ENCODE results near the gene PKP3. TPM values are rescaled to one million over a fixed set of nuclear protein-coding genes. Genes with fewer than 3 reads are reported as not detected.

Gene PKP3
- polyA plus RNA-seq, 2 of the 4 experiments (the other 2 are of a cell fraction): 12.1 to 25.9 TPM

GRCh38 chr11:406796-407650, 13.0 kb downstream of the PKP3 start (continued):
- TF ChIP-seq RARB (CRISPR knock-in tag; IDR thresholded peaks at IDR 0.05) (no peak), RNF2 (IDR thresholded peaks at IDR 0.05; ENCODE audit: borderline replicate concordance, low read depth) (peak; percentile 63; the same call in 1 of the 2 replicates), HES2 (IDR thresholded peaks at IDR 0.05) (no peak)
- TF ChIP-seq, protein P1, sequence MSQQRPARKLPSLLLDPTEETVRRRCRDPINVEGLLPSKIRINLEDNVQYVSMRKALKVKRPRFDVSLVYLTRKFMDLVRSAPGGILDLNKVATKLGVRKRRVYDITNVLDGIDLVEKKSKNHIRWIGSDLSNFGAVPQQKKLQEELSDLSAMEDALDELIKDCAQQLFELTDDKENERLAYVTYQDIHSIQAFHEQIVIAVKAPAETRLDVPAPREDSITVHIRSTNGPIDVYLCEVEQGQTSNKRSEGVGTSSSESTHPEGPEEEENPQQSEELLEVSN (IDR thresholded peaks at IDR 0.05; ENCODE audit: borderline replicate concordance, low read depth): peak; percentile 84

DNA sequence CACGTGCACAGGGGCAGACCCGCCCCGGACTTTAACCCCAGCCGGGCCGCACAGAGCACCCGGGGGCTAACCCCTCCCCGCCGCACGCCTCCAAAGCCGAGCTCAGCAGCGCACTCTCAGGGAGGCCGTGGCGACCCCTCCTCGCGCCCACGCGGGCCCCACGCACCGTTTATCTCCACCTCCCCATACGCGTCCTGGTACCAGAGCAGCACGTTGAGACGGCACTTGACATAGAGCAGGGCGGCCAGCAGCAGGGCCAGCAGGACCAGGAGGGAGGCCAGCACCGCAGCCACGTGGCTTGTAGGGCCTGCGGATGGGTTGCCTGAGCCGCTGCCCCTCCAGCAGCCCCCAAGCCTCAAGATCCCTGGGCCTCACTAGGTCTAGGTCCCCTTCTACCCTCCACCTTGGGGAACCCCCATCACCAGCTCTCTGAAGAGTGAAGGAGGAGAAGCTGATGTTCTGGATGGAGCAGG, 13.7 kb downstream of the PKP3 start:
- CTCF ChIA-PET: interaction anchor here (0.9 to 9.0 kb wide), 6 partner anchors 9 to 111 kb away, joined by 4 to 112 read pairs (median 8); partner anchors contain the start of gene PTDSS2
- 92% methylated on average over 27 of the region's 28 CpGs for WGBS (ENCODE audit: missing lambda C conversion rate)
- no peak for DNase-seq (ENCODE audit: low read depth in 1 of 2, low spot score in 1 of 2)
- H3K9me3 ChIP-seq: no peaks in the 10 kb centered on the region
- FAIRE-seq: no peak
- peak overlapping the region in 1 of 2 experiments; percentile 74; a peak in 3 of 6 replicates for H3K27ac ChIP-seq
- POLR2A ChIA-PET: interaction anchor here (0.8 to 3.3 kb wide), 9 partner anchors 9 to 200 kb away, joined by 3 to 30 read pairs (median 7); partner anchors contain the start of genes BET1L, PKP3, PTDSS2 and RIC8A
- TF ChIP-seq GATA3 (IDR thresholded peaks at IDR 0.05; ENCODE audit: borderline replicate concordance): no peak
- no peak for TF ChIP-seq NR3C1 (IDR thresholded peaks at IDR 0.05)
- TF ChIP-seq RNF2 (IDR thresholded peaks at IDR 0.05; ENCODE audit: borderline replicate concordance, low read depth): no peak
- TF ChIP-seq, protein P2, sequence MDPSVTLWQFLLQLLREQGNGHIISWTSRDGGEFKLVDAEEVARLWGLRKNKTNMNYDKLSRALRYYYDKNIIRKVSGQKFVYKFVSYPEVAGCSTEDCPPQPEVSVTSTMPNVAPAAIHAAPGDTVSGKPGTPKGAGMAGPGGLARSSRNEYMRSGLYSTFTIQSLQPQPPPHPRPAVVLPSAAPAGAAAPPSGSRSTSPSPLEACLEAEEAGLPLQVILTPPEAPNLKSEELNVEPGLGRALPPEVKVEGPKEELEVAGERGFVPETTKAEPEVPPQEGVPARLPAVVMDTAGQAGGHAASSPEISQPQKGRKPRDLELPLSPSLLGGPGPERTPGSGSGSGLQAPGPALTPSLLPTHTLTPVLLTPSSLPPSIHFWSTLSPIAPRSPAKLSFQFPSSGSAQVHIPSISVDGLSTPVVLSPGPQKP (IDR thresholded peaks at IDR 0.05; ENCODE audit: low read depth, low read length): no peak
- TF ChIP-seq RFX5 (IDR thresholded peaks at IDR 0.05): no peak
- TF ChIP-seq, protein P3, sequence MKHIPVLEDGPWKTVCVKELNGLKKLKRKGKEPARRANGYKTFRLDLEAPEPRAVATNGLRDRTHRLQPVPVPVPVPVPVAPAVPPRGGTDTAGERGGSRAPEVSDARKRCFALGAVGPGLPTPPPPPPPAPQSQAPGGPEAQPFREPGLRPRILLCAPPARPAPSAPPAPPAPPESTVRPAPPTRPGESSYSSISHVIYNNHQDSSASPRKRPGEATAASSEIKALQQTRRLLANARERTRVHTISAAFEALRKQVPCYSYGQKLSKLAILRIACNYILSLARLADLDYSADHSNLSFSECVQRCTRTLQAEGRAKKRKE (CRISPR knock-in tag; IDR thresholded peaks at IDR 0.05; ENCODE audit: low read depth): no peak
- TF ChIP-seq JUNB (IDR thresholded peaks at IDR 0.05): no peak
- no peak for TF ChIP-seq TFCP2L1 (CRISPR knock-in tag; IDR thresholded peaks at IDR 0.05)
- no peak for TF ChIP-seq BHLHE40 (IDR thresholded peaks at IDR 0.05; ENCODE audit: low read depth, low read length)
- no peak for TF ChIP-seq HOXA7 (CRISPR knock-in tag; IDR thresholded peaks at IDR 0.05)
- no peak for TF ChIP-seq HDAC2 (IDR thresholded peaks at IDR 0.05)
- ATAC-seq: peak in 1 of 2 experiments; percentile 1; a peak in 3 of 6 replicates
- H3K4me3 ChIP-seq: no peak overlapping the region
- peaks cover 30% of the 10 kb centered on the region for H3K4me1 ChIP-seq
- peak overlapping the region; percentile 23 for H3K4me2 ChIP-seq

- FAIRE-seq (no peak), DNase-seq (ENCODE audit: low read depth in 1 of 2, low spot score in 1 of 2) (no peak), ATAC-seq (no peak)
- Histone ChIP-seq H3K9me3 (no peaks in the 10 kb centered on the region), H3K4me3 (no peak overlapping the region), H3K27ac (no peak overlapping the region), H3K4me1 (peaks cover 37% of the 10 kb centered on the region), H3K4me2 (no peak overlapping the region)
- TF ChIP-seq RAD21 (conservative IDR thresholded peaks at IDR 0.05 in 1 of 2, IDR thresholded peaks at IDR 0.05 in 1 of 2): no peak
- TF ChIP-seq PHF8 (IDR thresholded peaks at IDR 0.05; ENCODE audit: borderline replicate concordance, low read depth): no peak
- ChIA-PET CTCF (interaction anchor here (1.6 to 9.0 kb wide), 5 partner anchors 8 to 46 kb away, joined by 4 to 112 read pairs (median 8); partner anchors contain the start of gene PTDSS2), POLR2A (interaction anchor here (1.4 to 3.3 kb wide), 3 partner anchors 15 to 98 kb away, joined by 6 to 30 read pairs (median 18); partner anchors contain the start of genes PKP3 and RNH1)
- 91% methylated on average over 11 of the region's 15 CpGs for WGBS (ENCODE audit: missing lambda C conversion rate)
Observed at GRCh38 chr11:408154-409007, 14.4 kb downstream of the PKP3 start.
